Stimulated activated CD8-positive, alpha-beta memory T cell treated with anti-CD3 and anti-CD28 coated beads, Interleukin-4, amount 100 ng/mL, for 1 hour (primary cell): ENCODE data around the gene KCP.

ENCODE experiments used
- DNase-seq, 2 donors: peaks; one replicate each; pipeline ENCODE4 v3.0.0-alpha.2; 2020; ENCODE audit warnings: low read depth in 2 of 2, low spot score in 1 of 2

KCP gene

GRCh38 chr7:128876127-128876526, 34.4 kb downstream of the KCP start:
- no peak for DNase-seq

DNA sequence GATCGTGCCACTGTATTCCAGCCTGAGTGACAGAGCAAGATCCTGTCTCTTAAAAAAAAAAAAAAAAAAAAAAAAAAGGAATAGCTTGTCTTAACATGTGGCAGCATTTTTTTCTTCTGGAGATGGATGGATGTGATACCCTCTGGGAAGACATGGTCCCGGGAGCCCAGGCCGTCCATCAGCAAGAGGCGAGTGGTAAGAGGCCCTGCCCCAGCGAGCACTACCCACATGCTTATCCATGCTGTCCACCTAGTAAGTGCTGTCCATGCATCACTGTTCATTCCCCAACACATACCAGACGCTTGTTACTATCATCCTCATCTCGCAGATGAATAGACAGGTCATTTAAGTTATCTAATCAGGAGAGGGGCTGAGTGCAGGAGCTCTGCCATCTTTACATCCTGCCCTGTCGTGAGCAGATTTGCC, 35.0 kb downstream of the KCP start:
- DNase-seq, result no peak

DNA sequence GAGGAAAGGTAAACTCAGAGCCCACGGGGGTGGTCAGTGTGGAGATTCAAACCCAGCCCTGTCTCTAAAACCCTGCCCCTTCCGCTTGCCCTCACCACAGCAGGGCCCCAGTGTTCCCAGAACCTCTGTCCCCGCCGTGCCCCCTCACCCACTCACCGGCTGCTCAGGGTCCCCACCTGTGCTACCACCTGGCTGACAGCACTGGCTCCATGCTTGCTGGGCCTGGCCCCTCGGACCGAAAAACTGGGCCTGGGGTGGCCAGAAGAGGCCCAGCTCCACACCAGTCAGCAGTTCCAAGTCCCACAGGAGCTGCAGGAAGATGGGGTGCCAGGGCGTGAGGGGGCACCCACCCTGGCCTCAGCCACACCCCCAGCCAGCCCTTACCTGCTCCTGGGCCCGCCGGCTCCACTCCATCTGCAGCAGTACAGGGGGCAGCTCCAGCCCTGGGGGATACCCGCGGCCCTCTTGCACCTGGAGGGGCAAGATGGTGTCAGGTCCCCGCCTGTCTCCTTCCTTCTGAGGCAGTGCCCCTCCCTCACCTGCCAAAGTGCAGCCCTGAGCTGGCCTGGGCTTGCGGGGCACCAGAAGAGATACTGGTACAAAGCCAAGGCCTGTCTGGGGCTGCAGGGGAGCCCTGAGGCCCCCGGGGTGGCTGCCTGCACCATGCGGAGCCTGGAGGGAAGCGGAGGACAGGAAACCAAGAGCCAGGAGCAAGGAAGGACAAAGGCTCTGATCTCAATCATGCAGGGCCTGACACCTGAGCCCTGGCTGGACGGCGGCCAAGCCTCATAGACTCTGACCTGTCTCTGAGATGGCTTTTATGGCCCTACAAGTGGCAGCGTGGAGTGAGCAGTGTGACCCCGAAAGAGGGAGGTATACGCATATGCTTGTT, 36.1 kb downstream of the KCP start:
- no peak for DNase-seq

DNA sequence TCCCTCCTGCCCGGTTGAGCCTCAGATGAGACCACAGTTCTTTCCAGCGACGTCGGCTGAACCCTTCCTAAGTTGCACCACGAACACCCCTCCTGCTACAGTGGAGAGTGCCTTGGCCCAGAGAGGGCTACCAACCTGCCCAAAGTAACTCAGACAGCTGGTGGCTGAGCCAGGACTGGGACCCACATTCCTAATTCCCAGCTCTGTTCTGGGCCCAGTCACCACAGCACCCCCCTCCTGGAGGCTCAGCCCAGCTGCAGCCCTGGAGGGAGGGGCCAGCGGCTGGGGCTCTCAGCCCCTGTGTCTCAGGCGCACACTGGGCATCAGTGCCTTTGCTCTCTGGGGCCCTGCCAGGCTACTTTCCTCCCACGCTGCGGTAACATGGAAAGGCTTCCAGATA, 37.3 kb downstream of the KCP start:
- no peak for DNase-seq

- no peak for DNase-seq
These were observed 38.1 kb downstream of the KCP start for GRCh38 chr7:128872394-128872824.

DNA sequence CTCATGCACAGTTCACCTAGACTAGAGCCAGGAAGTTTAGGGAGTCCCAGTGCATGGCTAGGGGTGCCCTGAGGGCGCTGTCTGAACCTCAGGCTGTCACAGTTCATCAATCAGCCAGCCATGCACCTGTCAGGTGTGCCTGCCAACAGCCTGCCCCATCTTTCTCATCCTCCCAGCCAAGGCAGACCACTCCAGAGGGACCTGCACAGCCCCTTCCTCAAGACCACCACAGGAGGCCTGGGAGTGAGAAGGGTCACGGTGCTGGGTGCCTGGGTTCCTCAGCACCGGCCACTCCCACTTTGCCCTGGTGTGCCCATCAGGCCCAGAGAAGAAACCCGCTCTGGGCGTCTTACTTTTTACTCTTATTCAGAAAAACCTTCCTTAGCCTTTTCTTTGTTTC, 39.5 kb downstream of the KCP start:
- DNase-seq, result no peak

DNA sequence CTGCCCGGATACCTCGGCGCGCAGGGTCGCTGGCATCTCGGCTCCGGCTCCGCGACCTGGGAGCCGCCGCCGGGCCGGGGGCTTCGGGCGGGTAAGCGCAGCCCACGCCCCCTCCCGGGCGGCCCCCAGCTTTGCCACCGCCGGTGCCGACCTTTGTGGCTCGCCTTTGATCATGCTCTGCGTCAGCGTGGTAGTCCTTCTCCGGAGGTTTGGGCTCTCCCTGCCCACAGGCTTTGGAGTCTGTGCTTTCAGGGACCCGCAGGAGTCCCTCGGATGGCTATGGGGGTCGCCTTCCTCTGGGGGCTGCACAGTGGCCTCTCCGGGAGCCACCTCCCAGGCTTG, 40.6 kb downstream of the KCP start:
- DNase-seq, result no peak

DNA sequence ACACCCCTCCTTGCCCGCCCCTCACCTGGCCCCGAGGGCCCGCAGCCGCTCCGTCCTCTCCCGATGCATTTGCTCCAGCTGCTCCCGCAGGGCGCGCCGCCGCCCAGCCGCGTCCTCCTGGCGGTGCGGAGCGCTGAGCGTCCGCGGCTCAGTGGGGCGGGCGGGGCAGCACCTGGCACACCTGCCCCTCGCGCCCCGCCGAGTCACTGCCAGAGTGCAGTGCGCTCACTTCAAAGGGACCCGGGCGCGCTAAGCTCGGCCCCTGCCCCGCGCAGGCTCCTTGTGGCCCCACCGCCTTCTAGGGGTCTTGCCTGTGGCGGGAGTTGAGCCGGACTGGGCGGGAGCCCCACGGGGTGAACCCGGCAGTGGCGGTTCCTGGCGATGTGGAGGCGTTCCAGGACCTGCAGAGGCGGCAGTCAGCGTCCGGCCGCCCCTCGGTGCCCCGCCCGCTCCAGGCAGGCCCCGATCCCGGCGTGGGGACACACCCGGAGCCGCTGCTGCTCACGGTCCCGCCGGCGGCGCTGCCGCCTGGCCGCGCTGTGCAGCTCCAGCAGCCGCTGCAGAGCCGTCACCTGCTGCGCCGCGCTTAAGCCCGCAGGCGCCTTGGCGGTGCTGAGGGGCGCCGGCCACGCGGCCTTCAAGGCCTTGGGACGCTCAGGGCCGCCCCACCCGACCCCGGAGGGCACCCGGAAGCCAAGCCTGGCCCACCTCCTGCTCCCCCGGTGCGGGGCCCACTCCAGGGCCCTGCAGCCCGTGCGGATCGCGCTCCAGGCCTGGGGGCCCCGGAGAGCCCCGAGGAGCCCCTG, 41.2 kb downstream of the KCP start:
- peak in 1 of 2 donors; percentile 9 for DNase-seq

DNA sequence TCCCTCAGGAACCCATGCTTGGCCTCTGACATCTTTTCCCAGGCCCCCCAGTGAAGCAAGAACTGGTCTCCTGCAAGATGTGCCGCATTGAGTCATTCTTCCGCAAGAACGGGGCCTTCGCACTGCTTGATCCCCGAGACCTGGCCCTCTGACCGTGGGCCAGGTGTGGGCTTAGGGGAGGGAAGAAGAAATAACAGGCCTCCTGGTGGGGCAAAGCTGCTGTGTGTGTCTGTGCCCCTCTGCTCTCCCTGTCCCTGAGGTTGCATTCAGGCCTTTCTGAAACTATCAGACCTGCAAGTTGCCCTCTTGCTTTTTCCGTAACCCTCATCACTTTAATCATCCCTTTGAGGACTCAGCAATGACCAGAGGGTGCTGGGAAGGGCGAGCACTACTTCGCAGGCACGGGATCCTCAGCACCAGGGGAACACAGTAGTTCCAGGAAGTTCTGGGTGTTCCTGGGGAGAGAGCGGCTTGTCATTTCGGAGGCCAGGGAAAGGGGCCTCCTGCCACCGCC, 41.8 kb downstream of the KCP start:
- DNase-seq, result no peak

- no peak for DNase-seq
These were observed 42.5 kb downstream of the KCP start for GRCh38 chr7:128867842-128868623.

- DNase-seq, result no peak
These were observed 43.3 kb downstream of the KCP start for GRCh38 chr7:128867241-128867640.

- no peak for DNase-seq
These were observed 44.3 kb downstream of the KCP start for GRCh38 chr7:128865996-128866877.

GRCh38 chr7:128865303-128865702, 45.2 kb downstream of the KCP start:
- DNase-seq, result no peak

GRCh38 chr7:128863433-128863989, 47.0 kb downstream of the KCP start:
- peak in 1 of 2 donors; percentile 11 for DNase-seq

- DNase-seq, result peak; percentile 97 to 99
These were observed 47.7 kb downstream of the KCP start, which contains the start of gene ATP6V1F for GRCh38 chr7:128862571-128863432. Gene ATP6V1F (plus strand): TSS chr7:128862856. CDS start chr7:128862905, 49 bp downstream.

GRCh38 chr7:128861957-128862570, 48.4 kb downstream of the KCP start:
- DNase-seq, result no peak

- no peak for DNase-seq
These were observed 50.1 kb downstream of the KCP start for GRCh38 chr7:128860158-128861073.
